HepG2 (cell line): ENCODE results near the gene ZNF84. TPM values are rescaled to one million over a fixed set of nuclear protein-coding genes. Genes with fewer than 3 reads are reported as not detected.

Source experiments
- HMGA1 ChIP-seq: sonication (generic); formaldehyde crosslinking; conservative IDR thresholded peaks from 2 replicates; pipeline ENCODE4 v1.4.0; 2020; ENCODE audit warnings: missing genetic modification reagents
- SMC3 ChIP-seq: IDR thresholded peaks from 2 replicates; pipeline ENCODE4 v1.6.1; 2011; ENCODE audit warnings: low read length, improper control_type of control experiment
- polyA plus RNA-seq, 8 experiments: library from polyadenylated mRNA; depleted of rRNA in 3 of 8; stranded (reverse) in 7 of 8; unstranded in 1 of 8; fragments of >200 nt; fragmentation: Illumina TruSeq in 4 of 8; extraction: Trizol in 4 of 8; gene quantifications; 2 replicates each; pipeline versions ENCODE4 v1.2.1 to v1.2.3, GENCODE V29; 2011 to 2016; ENCODE audit warnings: low read depth in 4 of 8, missing spikeins in 1 of 8, mixed read lengths in 1 of 8; ENCODE audit not compliant: insufficient read depth in 1 of 8
- total RNA-seq, 5 experiments: library from RNA; depleted of rRNA; stranded (reverse); fragments of >200 nt; fragmentation: Illumina TruSeq; extraction: Trizol; gene quantifications; 2 replicates each; pipeline ENCODE4 v1.2.3, GENCODE V29; 2016; ENCODE audit warnings: low read depth in 1 of 5
- TF ChIP-seq, protein P1 (sequence below): sonication (generic); formaldehyde crosslinking; IDR thresholded peaks from 2 replicates; pipeline ENCODE4 v1.4.0; 2020; ENCODE audit warnings: missing genetic modification reagents, borderline replicate concordance
- TF ChIP-seq, protein P2 (sequence below): sonication (generic); formaldehyde crosslinking; IDR thresholded peaks from 2 replicates; pipeline ENCODE4 v1.8.1; 2023; ENCODE audit warnings: mild to moderate bottlenecking, missing genetic modification reagents, borderline replicate concordance
- TF ChIP-seq, protein P3 (sequence below): sonication (generic); formaldehyde crosslinking; IDR thresholded peaks from one replicate; pipeline ENCODE4 v1.5.1; 2020; ENCODE audit warnings: mild to moderate bottlenecking, missing genetic modification reagents; ENCODE audit errors: not compliant biosample characterization
- TF ChIP-seq, protein P4 (sequence below): sonication (generic); formaldehyde crosslinking; IDR thresholded peaks from 2 replicates; pipeline ENCODE4 v1.4.0; 2020; ENCODE audit warnings: missing genetic modification reagents

Gene ZNF84
- total and polyA plus RNA-seq, 2 of the 13 experiments (the other 11 are each of a cell fraction or from before 2014, with no cell fraction given): 15.5 to 21.8 TPM

DNA sequence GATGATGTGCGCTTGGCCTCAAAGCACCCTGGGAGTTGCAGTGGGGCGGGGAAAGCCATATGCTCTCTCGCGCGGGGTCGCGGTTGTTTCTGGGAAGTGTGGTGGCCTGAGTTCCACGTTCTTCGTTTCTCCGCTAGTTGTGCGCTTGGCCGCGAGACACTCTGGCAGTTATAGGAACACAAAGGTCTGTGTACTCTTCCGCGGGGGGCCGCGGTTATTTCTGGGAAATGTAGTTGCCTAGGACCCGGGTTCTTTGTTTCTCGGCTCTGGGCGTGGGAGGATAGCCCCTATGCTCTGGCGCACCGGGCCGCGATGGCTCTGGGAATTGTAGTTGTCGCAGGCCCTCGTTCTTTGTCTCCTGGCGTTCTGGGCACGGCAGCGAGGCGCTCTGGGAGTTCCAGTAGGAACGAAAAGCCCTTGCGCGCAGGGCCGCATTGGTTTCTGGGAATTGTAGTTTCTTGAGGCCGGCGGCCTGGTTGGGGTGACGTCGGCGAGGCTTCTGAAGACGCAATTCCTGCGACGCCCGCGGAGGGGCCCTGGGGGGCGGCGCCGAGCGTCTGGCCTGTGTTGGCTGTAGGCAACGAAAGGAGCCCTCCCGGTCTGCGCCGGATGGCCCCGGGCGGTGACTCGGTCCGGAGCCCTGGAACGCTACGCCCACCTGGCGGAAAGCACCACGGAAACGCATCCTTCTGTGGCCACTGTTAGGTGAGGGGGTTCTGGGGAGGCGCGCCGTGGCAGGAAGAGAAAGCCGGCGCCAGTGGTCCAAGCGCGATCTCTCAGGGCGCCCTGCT lies 43.3 kb downstream of the ZNF84 start, which contains the start of gene ZNF140 (continued):
- TF ChIP-seq, protein P1, sequence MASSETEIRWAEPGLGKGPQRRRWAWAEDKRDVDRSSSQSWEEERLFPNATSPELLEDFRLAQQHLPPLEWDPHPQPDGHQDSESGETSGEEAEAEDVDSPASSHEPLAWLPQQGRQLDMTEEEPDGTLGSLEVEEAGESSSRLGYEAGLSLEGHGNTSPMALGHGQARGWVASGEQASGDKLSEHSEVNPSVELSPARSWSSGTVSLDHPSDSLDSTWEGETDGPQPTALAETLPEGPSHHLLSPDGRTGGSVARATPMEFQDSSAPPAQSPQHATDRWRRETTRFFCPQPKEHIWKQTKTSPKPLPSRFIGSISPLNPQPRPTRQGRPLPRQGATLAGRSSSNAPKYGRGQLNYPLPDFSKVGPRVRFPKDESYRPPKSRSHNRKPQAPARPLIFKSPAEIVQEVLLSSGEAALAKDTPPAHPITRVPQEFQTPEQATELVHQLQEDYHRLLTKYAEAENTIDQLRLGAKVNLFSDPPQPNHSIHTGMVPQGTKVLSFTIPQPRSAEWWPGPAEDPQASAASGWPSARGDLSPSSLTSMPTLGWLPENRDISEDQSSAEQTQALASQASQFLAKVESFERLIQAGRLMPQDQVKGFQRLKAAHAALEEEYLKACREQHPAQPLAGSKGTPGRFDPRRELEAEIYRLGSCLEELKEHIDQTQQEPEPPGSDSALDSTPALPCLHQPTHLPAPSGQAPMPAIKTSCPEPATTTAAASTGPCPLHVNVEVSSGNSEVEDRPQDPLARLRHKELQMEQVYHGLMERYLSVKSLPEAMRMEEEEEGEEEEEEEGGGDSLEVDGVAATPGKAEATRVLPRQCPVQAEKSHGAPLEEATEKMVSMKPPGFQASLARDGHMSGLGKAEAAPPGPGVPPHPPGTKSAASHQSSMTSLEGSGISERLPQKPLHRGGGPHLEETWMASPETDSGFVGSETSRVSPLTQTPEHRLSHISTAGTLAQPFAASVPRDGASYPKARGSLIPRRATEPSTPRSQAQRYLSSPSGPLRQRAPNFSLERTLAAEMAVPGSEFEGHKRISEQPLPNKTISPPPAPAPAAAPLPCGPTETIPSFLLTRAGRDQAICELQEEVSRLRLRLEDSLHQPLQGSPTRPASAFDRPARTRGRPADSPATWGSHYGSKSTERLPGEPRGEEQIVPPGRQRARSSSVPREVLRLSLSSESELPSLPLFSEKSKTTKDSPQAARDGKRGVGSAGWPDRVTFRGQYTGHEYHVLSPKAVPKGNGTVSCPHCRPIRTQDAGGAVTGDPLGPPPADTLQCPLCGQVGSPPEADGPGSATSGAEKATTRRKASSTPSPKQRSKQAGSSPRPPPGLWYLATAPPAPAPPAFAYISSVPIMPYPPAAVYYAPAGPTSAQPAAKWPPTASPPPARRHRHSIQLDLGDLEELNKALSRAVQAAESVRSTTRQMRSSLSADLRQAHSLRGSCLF: no peak
- TF ChIP-seq, protein P2, sequence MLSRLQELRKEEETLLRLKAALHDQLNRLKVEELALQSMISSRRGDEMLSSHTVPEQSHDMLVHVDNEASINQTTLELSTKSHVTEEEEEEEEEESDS (CRISPR knock-in tag): no peak
- TF ChIP-seq, protein P3, sequence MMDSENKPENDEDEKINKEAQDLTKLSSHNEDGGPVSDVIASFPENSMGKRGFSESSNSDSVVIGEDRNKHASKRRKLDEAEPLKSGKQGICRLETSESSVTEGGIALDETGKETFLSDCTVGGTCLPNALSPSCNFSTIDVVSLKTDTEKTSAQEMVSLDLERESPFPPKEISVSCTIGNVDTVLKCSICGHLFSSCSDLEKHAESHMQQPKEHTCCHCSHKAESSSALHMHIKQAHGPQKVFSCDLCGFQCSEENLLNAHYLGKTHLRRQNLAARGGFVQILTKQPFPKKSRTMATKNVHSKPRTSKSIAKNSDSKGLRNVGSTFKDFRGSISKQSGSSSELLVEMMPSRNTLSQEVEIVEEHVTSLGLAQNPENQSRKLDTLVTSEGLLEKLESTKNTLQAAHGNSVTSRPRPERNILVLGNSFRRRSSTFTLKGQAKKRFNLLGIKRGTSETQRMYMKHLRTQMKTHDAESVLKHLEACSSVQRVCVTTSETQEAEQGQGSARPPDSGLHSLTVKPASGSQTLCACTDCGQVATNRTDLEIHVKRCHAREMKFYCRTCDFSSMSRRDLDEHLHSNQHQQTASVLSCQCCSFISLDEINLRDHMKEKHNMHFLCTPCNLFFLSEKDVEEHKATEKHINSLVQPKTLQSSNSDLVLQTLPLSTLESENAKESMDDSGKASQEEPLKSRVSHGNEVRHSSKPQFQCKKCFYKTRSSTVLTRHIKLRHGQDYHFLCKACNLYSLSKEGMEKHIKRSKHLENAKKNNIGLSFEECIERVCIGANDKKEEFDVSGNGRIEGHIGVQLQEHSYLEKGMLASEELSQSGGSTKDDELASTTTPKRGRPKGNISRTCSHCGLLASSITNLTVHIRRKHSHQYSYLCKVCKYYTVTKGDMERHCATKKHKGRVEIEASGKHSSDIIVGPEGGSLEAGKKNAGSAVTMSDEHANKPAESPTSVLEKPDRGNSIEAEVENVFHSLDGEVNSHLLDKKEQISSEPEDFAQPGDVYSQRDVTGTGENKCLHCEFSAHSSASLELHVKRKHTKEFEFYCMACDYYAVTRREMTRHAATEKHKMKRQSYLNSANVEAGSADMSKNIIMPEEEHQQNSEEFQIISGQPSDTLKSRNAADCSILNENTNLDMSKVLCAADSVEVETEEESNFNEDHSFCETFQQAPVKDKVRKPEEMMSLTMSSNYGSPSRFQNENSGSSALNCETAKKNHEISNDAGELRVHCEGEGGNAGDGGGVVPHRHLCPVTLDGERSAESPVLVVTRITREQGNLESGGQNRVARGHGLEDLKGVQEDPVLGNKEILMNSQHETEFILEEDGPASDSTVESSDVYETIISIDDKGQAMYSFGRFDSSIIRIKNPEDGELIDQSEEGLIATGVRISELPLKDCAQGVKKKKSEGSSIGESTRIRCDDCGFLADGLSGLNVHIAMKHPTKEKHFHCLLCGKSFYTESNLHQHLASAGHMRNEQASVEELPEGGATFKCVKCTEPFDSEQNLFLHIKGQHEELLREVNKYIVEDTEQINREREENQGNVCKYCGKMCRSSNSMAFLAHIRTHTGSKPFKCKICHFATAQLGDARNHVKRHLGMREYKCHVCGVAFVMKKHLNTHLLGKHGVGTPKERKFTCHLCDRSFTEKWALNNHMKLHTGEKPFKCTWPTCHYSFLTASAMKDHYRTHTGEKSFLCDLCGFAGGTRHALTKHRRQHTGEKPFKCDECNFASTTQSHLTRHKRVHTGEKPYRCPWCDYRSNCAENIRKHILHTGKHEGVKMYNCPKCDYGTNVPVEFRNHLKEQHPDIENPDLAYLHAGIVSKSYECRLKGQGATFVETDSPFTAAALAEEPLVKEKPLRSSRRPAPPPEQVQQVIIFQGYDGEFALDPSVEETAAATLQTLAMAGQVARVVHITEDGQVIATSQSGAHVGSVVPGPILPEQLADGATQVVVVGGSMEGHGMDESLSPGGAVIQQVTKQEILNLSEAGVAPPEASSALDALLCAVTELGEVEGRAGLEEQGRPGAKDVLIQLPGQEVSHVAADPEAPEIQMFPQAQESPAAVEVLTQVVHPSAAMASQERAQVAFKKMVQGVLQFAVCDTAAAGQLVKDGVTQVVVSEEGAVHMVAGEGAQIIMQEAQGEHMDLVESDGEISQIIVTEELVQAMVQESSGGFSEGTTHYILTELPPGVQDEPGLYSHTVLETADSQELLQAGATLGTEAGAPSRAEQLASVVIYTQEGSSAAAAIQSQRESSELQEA (CRISPR knock-in tag): peak; percentile 71
- TF ChIP-seq SMC3 (no peak), HMGA1 (CRISPR knock-in tag) (no peak)
- TF ChIP-seq, protein P4, sequence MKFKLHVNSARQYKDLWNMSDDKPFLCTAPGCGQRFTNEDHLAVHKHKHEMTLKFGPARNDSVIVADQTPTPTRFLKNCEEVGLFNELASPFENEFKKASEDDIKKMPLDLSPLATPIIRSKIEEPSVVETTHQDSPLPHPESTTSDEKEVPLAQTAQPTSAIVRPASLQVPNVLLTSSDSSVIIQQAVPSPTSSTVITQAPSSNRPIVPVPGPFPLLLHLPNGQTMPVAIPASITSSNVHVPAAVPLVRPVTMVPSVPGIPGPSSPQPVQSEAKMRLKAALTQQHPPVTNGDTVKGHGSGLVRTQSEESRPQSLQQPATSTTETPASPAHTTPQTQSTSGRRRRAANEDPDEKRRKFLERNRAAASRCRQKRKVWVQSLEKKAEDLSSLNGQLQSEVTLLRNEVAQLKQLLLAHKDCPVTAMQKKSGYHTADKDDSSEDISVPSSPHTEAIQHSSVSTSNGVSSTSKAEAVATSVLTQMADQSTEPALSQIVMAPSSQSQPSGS (CRISPR knock-in tag): peak; percentile 78
